ENCODE measurements around the gene TERB1. TPM values are rescaled to one million over a fixed set of nuclear protein-coding genes. Genes with fewer than 3 reads are reported as not detected.
A peak's percentile ranks its signal among the peaks of the same experiment; 100 is the strongest.

Gene TERB1
- total RNA-seq, 3 donors from 2014 or later = 0.28 to 0.32 TPM; not detected in 1

DNA sequence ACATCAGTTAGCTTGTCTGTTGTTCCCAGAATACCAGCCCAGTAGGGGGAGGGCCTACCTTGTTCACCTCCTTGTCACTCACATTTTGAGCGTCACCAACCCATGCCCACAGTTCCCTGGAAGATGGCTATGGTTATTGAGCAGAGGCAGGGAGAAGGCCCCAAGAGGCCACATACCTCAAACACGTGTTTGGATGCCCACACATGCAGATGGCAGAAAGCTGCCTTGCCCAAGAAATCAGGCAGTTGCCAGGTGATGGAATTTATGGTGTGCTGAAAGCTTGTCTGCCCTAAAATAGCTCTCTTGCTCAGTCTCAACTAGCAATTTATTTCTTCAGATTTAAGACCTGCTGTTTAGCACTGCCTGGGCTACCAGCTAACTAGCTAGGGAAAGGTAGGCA is 88.3 kb downstream of the TERB1 start:
- Histone ChIP-seq H3K4me3 (no peak overlapping the region), H3K4me1 (ENCODE audit: low read depth) (peaks cover 14% of the 10 kb centered on the region), H3K9me3 (no peaks in the 10 kb centered on the region), H3K36me3 (ENCODE audit: low read depth) (no peaks in the 10 kb centered on the region)
- intact Hi-C loops (cut with DNase I, micrococcal nuclease) = no loop called here
- ATAC-seq (no peak), DNase-seq (no peak)
- no peak for TF ChIP-seq CTCF (IDR thresholded peaks at IDR 0.05)

DNA sequence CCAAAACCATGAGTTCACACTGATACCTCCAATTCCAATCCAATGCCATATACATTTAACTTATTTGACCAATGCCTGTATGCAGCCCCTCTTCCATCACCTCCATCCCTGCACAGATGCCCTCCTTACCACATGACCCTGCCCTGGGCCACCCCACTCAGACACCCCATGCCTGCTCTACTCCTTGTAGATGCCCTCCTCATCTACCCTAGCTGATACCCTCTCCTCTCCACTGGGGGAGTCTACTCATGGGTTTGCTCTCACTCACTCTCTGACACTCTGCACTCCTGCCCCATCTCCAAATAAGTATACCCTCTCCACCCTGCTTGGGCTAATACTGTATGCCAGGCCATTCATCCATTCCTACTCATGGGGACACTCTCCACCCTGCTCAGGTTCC is 88.9 kb downstream of the TERB1 start:
- Histone ChIP-seq H3K4me3 (no peak overlapping the region), H3K4me1 (ENCODE audit: low read depth) (peaks cover 14% of the 10 kb centered on the region), H3K9me3 (no peaks in the 10 kb centered on the region), H3K36me3 (ENCODE audit: low read depth) (no peaks in the 10 kb centered on the region)
- DNase-seq = no peak
- ATAC-seq = no peak
- no peak for TF ChIP-seq CTCF (IDR thresholded peaks at IDR 0.05)
- intact Hi-C loops (cut with DNase I, micrococcal nuclease) = no loop called here

DNA sequence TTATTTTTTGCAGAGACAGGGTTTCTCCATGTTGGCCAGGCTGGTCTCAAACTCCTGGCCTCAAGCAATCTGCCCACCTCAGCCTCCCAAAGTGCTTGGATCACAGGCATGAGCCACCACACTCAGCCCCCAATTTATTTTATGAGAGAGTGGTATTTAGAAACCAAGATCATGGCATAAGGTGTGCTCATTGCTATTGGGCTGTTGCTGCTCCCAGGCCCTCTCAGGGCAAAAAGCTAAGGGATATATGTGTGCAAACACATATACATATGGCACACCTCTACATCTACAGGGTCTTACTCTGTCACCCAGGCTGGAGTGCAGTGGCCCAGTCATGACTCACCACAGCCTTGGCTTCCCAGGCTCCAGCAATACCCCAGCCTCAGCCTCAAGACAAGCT is 89.8 kb downstream of the TERB1 start:
- Histone ChIP-seq H3K4me1 (ENCODE audit: low read depth) (peaks cover 17% of the 10 kb centered on the region), H3K4me3 (no peak overlapping the region), H3K36me3 (ENCODE audit: low read depth) (no peaks in the 10 kb centered on the region), H3K9me3 (no peaks in the 10 kb centered on the region)
- TF ChIP-seq CTCF (IDR thresholded peaks at IDR 0.05) = no peak
- no peak for DNase-seq
- ATAC-seq = no peak
- intact Hi-C loops (cut with DNase I, micrococcal nuclease) = no loop called here

GRCh38 chr16:66706506-66706880 is 94.9 kb downstream of the TERB1 start:
- Histone ChIP-seq H3K36me3 (ENCODE audit: low read depth) (no peaks in the 10 kb centered on the region), H3K4me3 (no peak overlapping the region), H3K4me1 (ENCODE audit: low read depth) (peaks cover 14% of the 10 kb centered on the region), H3K9me3 (no peaks in the 10 kb centered on the region)
- TF ChIP-seq CTCF (IDR thresholded peaks at IDR 0.05) = no peak
- ATAC-seq (peak; percentile 74), DNase-seq (peak; percentile 63 to 77 (median 66))
- intact Hi-C loops (cut with DNase I, micrococcal nuclease) = no loop called here

DNA sequence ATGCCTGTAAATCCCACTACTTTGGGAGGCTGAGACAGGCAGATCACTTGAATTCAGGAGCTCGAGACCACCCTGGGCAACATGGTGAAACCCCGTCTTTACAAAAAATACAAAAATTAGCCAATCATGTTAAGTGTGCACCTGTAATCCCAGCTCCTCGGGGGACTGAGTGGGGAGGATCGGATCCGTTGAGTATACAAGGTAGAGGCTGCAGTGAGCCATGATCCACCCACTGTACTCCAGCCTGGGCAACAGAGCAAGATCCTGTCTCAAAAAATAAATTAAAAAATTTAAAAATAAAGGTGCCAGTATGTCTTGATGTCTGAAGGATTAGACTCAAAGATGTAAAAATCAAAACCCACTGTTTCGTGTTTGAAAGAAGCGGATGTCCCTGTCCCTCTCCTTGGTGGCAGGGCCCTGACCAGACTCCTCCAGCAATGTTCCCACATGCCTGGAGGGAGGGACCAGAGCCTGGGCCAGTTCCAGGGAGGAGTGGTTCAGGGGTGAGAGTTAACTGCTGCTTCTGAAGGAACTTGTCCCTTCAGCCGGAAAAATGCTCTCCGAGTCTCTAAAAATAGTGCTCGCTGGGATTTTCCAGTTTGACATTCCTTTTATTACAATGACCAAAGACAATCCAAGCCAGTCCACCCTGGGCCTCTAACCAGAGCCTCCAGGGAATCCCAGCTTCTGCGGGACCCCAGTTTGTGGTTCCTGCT is 95.4 kb downstream of the TERB1 start:
- intact Hi-C loops (cut with DNase I, micrococcal nuclease) = no loop called here
- Histone ChIP-seq H3K4me1 (ENCODE audit: low read depth) (peaks cover 14% of the 10 kb centered on the region), H3K36me3 (ENCODE audit: low read depth) (no peaks in the 10 kb centered on the region), H3K4me3 (no peak overlapping the region), H3K9me3 (no peaks in the 10 kb centered on the region)
- TF ChIP-seq CTCF (IDR thresholded peaks at IDR 0.05) = no peak
- peak; percentile 77 to 84 (median 83) for DNase-seq
- ATAC-seq = peak; percentile 96

Other genes with a start within 250 kb of the TERB1 start
- 10 to 100 TPM; 26.9 to 42.0 (median 29.1) TPM for gene CKLF, start 249.0 kb downstream of the TERB1 start, total RNA-seq
- gene CMTM1, start 235.1 kb downstream of the TERB1 start, total RNA-seq = 1 to 10 TPM; 3.1 to 6.1 (median 4.8) TPM
- gene CMTM2, start 222.1 kb downstream of the TERB1 start, total RNA-seq = under 1 TPM in 1 of 3 donors, not detected in 2; 0.46 TPM
- gene CMTM3, start 196.9 kb downstream of the TERB1 start, total RNA-seq = 10 to 100 TPM in 1 of 3 donors, 1 to 10 TPM in 2; 3.1 to 15.9 (median 9.3) TPM
- gene CMTM4, start 104.8 kb downstream of the TERB1 start, total RNA-seq = 100 to 1,000 TPM in 2 of 3 donors, 10 to 100 TPM in 1; 91.6 to 208 (median 155) TPM
- 100 to 1,000 TPM; 153 to 249 (median 217) TPM for gene DYNC1LI2, start 50.0 kb downstream of the TERB1 start, total RNA-seq
- gene NAE1, start 29.4 kb upstream of the TERB1 start, total RNA-seq = 10 to 100 TPM; 48.4 to 52.9 (median 50.8) TPM
- gene CA7, start 42.8 kb upstream of the TERB1 start, total RNA-seq = 100 to 1,000 TPM in 2 of 3 donors, 10 to 100 TPM in 1; 59.3 to 253 (median 131) TPM
- gene PDP2, start 78.9 kb upstream of the TERB1 start, total RNA-seq = 10 to 100 TPM; 15.5 to 23.5 (median 23.2) TPM
- under 1 TPM; 0.13 to 0.78 (median 0.72) TPM for gene CDH16, start 117.3 kb upstream of the TERB1 start, total RNA-seq
- gene RRAD, start 124.0 kb upstream of the TERB1 start, total RNA-seq = 10 to 100 TPM in 1 of 3 donors, 1 to 10 TPM in 2; 1.3 to 11.6 (median 1.3) TPM
- 10 to 100 TPM; 72.5 to 78.1 (median 76.5) TPM for gene CIAO2B, start 132.8 kb upstream of the TERB1 start, total RNA-seq
- gene CES2, start 133.9 kb upstream of the TERB1 start, total RNA-seq = 100 to 1,000 TPM; 180 to 566 (median 456) TPM
- gene CES3, start 159.7 kb upstream of the TERB1 start, total RNA-seq = 100 to 1,000 TPM in 2 of 3 donors, 10 to 100 TPM in 1; 86.5 to 264 (median 199) TPM
- gene CES4A, start 187.0 kb upstream of the TERB1 start, total RNA-seq = 10 to 100 TPM in 1 of 3 donors, 1 to 10 TPM in 2; 6.3 to 10.1 (median 8.3) TPM
- 10 to 100 TPM; 26.3 to 35.5 (median 26.8) TPM for gene CBFB, start 227.6 kb upstream of the TERB1 start, total RNA-seq

All from mucosa of descending colon (tissue), 3 donors.